ENCODE measurements around the gene ICOS. TPM values are rescaled to one million over a fixed set of nuclear protein-coding genes. Genes with fewer than 3 reads are reported as not detected.
A peak's percentile ranks its signal among the peaks of the same experiment; 100 is the strongest.

The ICOS gene, protein sequence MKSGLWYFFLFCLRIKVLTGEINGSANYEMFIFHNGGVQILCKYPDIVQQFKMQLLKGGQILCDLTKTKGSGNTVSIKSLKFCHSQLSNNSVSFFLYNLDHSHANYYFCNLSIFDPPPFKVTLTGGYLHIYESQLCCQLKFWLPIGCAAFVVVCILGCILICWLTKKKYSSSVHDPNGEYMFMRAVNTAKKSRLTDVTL
- not detected in 2 replicates for total RNA-seq (2022)
- percentile 8 among the genes with signal in this experiment for Bru-seq, nascent RNA
- BruChase-seq, experiment 1, labeled RNA remaining after a 2-hour chase: percentile 10 among the genes with signal in this experiment
- BruChase-seq, experiment 2, labeled RNA remaining after a 6-hour chase: percentile 9 among the genes with signal in this experiment
- long read RNA-seq: 0 reads

DNA sequence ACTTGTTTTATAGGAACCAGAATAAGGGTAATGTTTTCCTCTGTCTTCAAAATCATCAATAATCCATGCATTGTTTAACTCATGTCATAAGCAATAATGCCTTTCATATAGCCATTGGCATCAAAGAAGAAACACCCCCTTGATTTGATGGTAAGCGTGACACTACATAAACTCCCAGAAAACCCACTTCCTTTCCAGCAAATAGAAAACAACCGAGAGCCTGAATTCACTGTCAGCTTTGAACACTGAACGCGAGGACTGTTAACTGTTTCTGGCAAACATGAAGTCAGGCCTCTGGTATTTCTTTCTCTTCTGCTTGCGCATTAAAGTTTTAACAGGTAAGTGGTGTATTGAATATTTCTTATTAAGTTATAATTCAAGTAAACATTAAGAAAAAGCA is at the start of gene ICOS:
Gene ICOS, plus strand, starts transcription at position 229 of the 400 bp plus-strand sequence. Its CDS starts 52 bp downstream, at position 281.
- H3K4me3 Mint-ChIP-seq (ENCODE audit: unreplicated experiment): no peak within 1 kb of the TSS
- intact Hi-C loops (cut with micrococcal nuclease; ENCODE audit: unreplicated experiment): no loop called here
- no TSS peak for BruUV-seq (replicated peaks)
- ChIA-PET CTCF (no interaction called here), POLR2A (no interaction called here)
- H3K27me3 Mint-ChIP-seq (ENCODE audit: insufficient read depth, unreplicated experiment): peaks cover 7% of the 10 kb centered on the region
- Histone ChIP-seq H3K9me3 (no peaks in the 10 kb centered on the region), H3K4me1 (no peaks in the 10 kb centered on the region), H3K27me3 (replicated peaks; ENCODE audit: control insufficient read depth, insufficient read depth, low read length) (no peaks in the 10 kb centered on the region), H3K4me3 (ENCODE audit: low read depth, low read length) (no peak within 1 kb of the TSS), H3K36me3 (ENCODE audit: control insufficient read depth, insufficient read depth, low read length) (no peaks in the 10 kb centered on the region)
- DNase-seq: no peak
- no peaks in the 10 kb centered on the region for H3K9me3 Mint-ChIP-seq (ENCODE audit: unreplicated experiment)
- H3K4me1 Mint-ChIP-seq (ENCODE audit: low read depth, unreplicated experiment): no peaks in the 10 kb centered on the region
- no peaks in the 10 kb centered on the region for H3K36me3 Mint-ChIP-seq (ENCODE audit: insufficient read depth, unreplicated experiment)
- TF ChIP-seq CTCF (IDR thresholded peaks at IDR 0.05; ENCODE audit: insufficient read depth in 1 of 2, low read depth in 1 of 2, low read length in 1 of 2, severe bottlenecking in 1 of 2, unreplicated experiment in 1 of 2): no peak
- H3K27ac Mint-ChIP-seq (ENCODE audit: unreplicated experiment): no peak within 1 kb of the TSS

DNA sequence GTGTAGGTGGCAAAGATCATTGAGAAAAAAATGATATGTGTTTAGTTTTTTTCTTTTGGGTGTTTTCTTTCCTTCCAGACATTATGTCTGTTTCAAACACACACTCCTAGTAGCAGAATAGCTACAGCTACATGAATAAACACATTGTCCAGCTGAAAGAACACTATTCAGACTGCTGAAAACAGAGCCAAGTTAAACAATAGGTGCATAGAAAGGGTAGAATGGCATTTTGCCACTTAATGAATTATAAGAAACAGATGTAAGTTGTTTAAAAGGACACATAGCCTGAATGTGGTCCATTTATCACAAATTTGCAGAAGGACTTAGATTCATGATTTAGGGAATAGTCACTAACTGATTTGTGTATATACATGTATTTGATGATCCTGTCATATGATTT is 48.9 kb upstream of the ICOS start:
- Mint-ChIP-seq H3K36me3 (ENCODE audit: insufficient read depth, unreplicated experiment) (no peaks in the 10 kb centered on the region), H3K4me3 (ENCODE audit: unreplicated experiment) (no peak overlapping the region), H3K27me3 (ENCODE audit: insufficient read depth, unreplicated experiment) (no peaks in the 10 kb centered on the region), H3K9me3 (ENCODE audit: unreplicated experiment) (peaks cover 13% of the 10 kb centered on the region), H3K4me1 (ENCODE audit: low read depth, unreplicated experiment) (peaks cover 9% of the 10 kb centered on the region), H3K27ac (ENCODE audit: unreplicated experiment) (no peak overlapping the region)
- no TSS peak for BruUV-seq (replicated peaks)
- DNase-seq: no peak
- POLR2A ChIA-PET: no interaction called here
- Histone ChIP-seq H3K4me3 (ENCODE audit: low read depth, low read length) (no peak overlapping the region), H3K36me3 (ENCODE audit: control insufficient read depth, insufficient read depth, low read length) (no peaks in the 10 kb centered on the region), H3K27me3 (replicated peaks; ENCODE audit: control insufficient read depth, insufficient read depth, low read length) (no peaks in the 10 kb centered on the region), H3K9me3 (peaks cover 4% of the 10 kb centered on the region; the same call in 1 of the 2 replicates), H3K4me1 (peaks cover 9% of the 10 kb centered on the region; the same call in 1 of the 2 replicates)
- TF ChIP-seq CTCF (IDR thresholded peaks at IDR 0.05; ENCODE audit: insufficient read depth in 1 of 2, low read depth in 1 of 2, low read length in 1 of 2, severe bottlenecking in 1 of 2, unreplicated experiment in 1 of 2): no peak
- intact Hi-C loops (cut with micrococcal nuclease; ENCODE audit: unreplicated experiment): no loop called here
- CTCF ChIA-PET: no interaction called here

DNA sequence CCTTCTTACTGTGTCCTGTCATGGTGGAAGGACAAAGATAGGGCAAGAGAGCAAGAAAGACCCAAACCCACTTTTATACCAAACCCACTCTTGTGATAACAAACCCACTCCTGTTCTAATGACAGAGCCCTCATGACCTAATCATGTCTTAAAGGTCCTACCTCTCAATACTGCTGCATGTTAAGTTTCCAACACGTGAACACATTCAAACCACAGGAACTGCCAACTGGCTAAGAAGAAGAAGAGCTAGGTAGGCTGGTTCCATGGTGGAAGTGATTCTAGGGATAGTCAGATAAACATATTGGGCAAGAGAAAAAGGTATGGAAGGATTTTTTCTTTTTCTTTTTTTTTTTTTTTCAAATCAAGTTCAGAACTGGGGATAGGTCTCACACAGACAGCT is 47.0 kb upstream of the ICOS start:
- Mint-ChIP-seq H3K9me3 (ENCODE audit: unreplicated experiment) (peaks cover 13% of the 10 kb centered on the region), H3K36me3 (ENCODE audit: insufficient read depth, unreplicated experiment) (no peaks in the 10 kb centered on the region)
- POLR2A ChIA-PET: no interaction called here

More for the DNA sequence above, 47.0 kb upstream of the ICOS start:
- Histone ChIP-seq H3K9me3 (peaks cover 4% of the 10 kb centered on the region; the same call in 1 of the 2 replicates), H3K4me1 (peaks cover 11% of the 10 kb centered on the region; the same call in 1 of the 2 replicates), H3K4me3 (ENCODE audit: low read depth, low read length) (no peak overlapping the region), H3K36me3 (ENCODE audit: control insufficient read depth, insufficient read depth, low read length) (no peaks in the 10 kb centered on the region), H3K27me3 (replicated peaks; ENCODE audit: control insufficient read depth, insufficient read depth, low read length) (no peaks in the 10 kb centered on the region)
- H3K27me3 Mint-ChIP-seq (ENCODE audit: insufficient read depth, unreplicated experiment): no peaks in the 10 kb centered on the region
- no peak for TF ChIP-seq CTCF (IDR thresholded peaks at IDR 0.05; ENCODE audit: insufficient read depth in 1 of 2, low read depth in 1 of 2, low read length in 1 of 2, severe bottlenecking in 1 of 2, unreplicated experiment in 1 of 2)
- BruUV-seq (replicated peaks): no TSS peak
- no peak overlapping the region for H3K27ac Mint-ChIP-seq (ENCODE audit: unreplicated experiment)
- intact Hi-C loops (cut with micrococcal nuclease; ENCODE audit: unreplicated experiment): no loop called here
- no peak for DNase-seq
- no peak overlapping the region for H3K4me3 Mint-ChIP-seq (ENCODE audit: unreplicated experiment)
- CTCF ChIA-PET: no interaction called here
- peaks cover 9% of the 10 kb centered on the region for H3K4me1 Mint-ChIP-seq (ENCODE audit: low read depth, unreplicated experiment)

Measured in Caco-2 (cell line).